Caki2 (cell line): ENCODE results near the gene OSBP2. TPM values are rescaled to one million over a fixed set of nuclear protein-coding genes. Genes with fewer than 3 reads are reported as not detected.

Experiments
- DNase-seq: peaks from one replicate; pipeline ENCODE4 v3.0.0-alpha.2; 2015; ENCODE audit warnings: low read depth
- in situ Hi-C: cut with HindIII; loops from 2 replicates; pipeline ENCODE4 v1.10.0; 2016; ENCODE audit warnings: low sequenced_read_pairs, low pct_unique_long_range_greater_than_20kb, mixed read lengths
- total RNA-seq: library from RNA; depleted of rRNA; stranded (reverse); fragments of >200 nt; shearing (Covaris generic); gene quantifications from 2 replicates; pipeline ENCODE4 v1.2.3, GENCODE V29; 2014; ENCODE audit warnings: low replicate concordance

Gene OSBP2
- total RNA-seq, 1 experiment from 2014 or later, result 2.1 TPM

- DNase-seq, result no peak
- in situ Hi-C loops, result no loop called here
Observed at GRCh38 chr22:30878516-30879414, 184.1 kb downstream of the OSBP2 start.

- no peak for DNase-seq
- in situ Hi-C loops, result no loop called here
Observed at GRCh38 chr22:30879415-30879797, 184.7 kb downstream of the OSBP2 start.

- in situ Hi-C loops, result no loop called here
Observed at GRCh38 chr22:30880181-30880601, 185.5 kb downstream of the OSBP2 start.

GRCh38 chr22:30880847-30881246 is 186.2 kb downstream of the OSBP2 start:
- in situ Hi-C loops, result no loop called here
- no peak for DNase-seq

More at GRCh38 chr22:30880181-30880601, 185.5 kb downstream of the OSBP2 start:
- no peak for DNase-seq

- in situ Hi-C loops, result no loop called here
- DNase-seq, result no peak
Observed at GRCh38 chr22:30881361-30882183, 186.9 kb downstream of the OSBP2 start.

DNA sequence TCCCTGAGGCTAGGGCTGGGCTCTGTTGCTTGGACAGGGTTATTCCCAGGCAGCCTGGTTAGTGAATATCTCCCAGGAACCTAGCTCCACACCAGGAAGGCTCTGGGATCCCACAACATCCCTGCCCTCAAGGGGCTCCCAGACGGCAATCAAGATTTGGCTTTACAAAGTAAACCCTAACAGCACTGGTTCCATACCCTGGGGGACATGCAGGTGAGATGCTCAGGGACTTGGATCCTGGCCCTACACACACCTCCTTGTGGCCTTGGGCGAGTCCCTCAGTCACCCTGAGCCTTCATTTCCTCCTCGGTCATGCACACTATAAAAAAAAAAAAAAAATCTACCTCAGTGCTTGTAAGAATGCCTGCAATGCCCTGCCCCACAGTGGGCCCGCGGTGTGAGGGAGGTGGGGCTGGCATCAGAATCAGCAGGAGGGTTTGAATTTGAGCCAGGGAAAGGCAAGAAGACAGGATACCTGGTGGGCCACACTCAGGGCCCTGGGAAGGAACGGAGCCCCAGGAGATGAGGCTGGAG is 187.6 kb downstream of the OSBP2 start:
- in situ Hi-C loops, result no loop called here
- no peak for DNase-seq

- in situ Hi-C loops, result no loop called here
- no peak for DNase-seq
Observed at GRCh38 chr22:30882974-30883533, 188.4 kb downstream of the OSBP2 start.

- DNase-seq, result no peak
- in situ Hi-C loops, result no loop called here
Observed at GRCh38 chr22:30883586-30884145, 189.0 kb downstream of the OSBP2 start.

- no peak for DNase-seq
- in situ Hi-C loops, result no loop called here
Observed at GRCh38 chr22:30884211-30885000, 189.7 kb downstream of the OSBP2 start.

DNA sequence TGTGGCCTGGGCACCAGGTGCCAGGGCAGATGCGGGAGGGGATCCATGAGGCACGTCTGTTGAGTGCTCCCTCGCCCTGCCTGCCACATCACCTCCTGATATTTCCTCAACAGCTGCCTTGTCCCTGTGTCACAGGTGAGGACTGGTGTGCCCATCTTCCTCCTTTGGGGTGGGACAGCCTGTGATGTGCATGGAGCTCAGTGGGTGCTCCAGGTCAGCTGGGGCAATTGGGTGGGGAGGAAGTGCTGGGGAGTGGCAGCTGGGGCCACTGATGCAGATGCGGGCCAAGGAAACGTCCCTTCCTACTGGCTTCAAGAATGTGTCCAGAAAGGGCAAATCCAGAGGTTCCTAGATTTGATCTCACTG is 190.3 kb downstream of the OSBP2 start:
- in situ Hi-C loops, result no loop called here
- no peak for DNase-seq

DNA sequence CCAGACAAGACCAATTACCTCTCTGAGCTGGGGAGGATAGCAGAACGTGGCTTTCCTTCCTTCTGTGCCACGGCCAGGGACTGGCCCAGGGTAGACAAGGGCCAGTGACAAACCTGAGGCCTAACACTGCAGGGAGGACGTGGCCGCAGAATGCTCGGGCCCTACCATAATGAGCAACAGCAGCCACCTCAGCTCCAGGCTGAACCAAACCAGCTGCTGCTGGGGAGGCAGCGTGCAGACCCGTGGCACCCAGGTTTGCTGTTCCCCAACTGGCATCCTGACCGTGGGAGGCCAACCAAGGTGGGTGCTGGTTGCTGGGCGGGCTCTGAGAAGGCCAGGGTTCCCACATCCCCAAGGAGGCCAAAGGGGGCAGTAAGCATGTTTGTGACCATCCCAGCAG is 190.9 kb downstream of the OSBP2 start:
- no peak for DNase-seq
- in situ Hi-C loops, result no loop called here

DNA sequence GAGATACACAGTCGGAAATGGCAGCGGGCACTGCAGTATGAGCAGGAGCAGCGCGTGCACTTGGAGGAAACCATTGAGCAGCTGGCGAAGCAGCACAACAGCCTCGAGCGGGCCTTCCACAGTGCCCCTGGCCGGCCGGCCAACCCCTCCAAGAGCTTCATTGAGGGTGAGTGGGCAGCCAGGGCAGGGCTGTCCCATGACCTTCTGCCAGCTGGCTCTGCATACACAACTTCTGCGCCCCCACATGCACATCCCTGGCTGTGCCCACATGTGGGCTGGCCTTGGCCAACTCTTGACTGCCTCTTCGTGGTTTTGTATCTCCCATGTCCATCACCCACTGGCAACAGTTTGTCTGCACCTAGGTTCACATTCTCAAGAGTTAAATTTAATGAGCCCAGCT is 192.8 kb downstream of the OSBP2 start:
- in situ Hi-C loops, result no loop called here
- DNase-seq, result no peak

DNA sequence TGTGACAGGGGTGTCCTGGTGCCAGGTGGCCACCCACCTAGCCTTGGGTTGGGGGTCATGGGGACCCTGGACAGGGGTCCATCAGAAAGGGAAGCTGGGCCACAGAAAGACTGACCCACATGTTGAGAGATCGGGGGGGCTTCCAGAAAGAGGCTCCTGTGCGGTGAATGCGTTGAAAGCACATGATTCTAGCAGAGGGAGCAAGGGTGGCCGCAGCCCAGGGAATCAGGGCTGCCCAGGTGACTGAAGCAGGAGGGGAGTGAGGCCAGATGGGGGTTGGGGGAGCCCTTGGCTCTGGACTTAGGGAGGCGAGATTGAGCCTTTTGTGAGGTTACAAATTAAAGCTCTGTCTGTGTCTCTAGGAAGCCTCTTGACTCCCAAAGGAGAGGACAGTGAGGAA is 193.2 kb downstream of the OSBP2 start:
- DNase-seq, result no peak
- in situ Hi-C loops, result no loop called here

- DNase-seq, result no peak
- in situ Hi-C loops, result no loop called here
Observed at GRCh38 chr22:30889268-30889995, 194.8 kb downstream of the OSBP2 start.

DNA sequence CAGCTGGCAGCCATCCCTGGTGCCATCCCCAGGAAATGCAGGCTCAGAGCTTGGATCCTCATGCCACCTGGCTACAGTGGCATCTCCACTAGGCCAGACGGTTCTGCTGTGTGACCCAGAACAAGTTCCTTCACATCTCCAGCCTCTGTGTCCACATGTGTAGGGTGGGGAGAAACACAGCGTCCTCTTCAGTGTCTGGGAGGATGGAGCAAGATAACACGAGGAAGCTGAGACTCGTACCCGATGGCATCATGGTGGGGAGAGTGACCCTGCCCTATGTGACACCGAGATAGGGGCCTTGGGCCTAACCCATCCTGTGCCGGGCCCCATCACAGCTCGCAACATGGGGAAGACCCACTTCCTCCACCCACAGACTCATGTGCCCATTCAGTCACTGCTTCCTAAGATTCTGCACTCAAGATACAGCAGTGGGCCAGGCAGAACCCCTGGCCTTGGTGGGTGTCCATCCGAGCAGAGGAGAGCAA is 195.4 kb downstream of the OSBP2 start:
- no peak for DNase-seq
- in situ Hi-C loops, result no loop called here

GRCh38 chr22:30890686-30891442 is 196.2 kb downstream of the OSBP2 start:
- DNase-seq, result no peak
- in situ Hi-C loops, result no loop called here

GRCh38 chr22:30891443-30891755 is 196.7 kb downstream of the OSBP2 start:
- in situ Hi-C loops, result no loop called here
- DNase-seq, result no peak
